Measurements from ENCODE around the gene ZCCHC8.

The ZCCHC8 gene

GRCh38 chr12:122500685-122501488 is at the start of gene ZCCHC8:
Gene ZCCHC8, minus strand, starts transcription at chr12:122500932. Its CDS starts 92 bp downstream, at chr12:122500840.
- peak within 1 kb of the TSS; percentile 87 for H3K4me3 ChIP-seq (ENCODE audit: low read length)
- TF ChIP-seq, protein P1, sequence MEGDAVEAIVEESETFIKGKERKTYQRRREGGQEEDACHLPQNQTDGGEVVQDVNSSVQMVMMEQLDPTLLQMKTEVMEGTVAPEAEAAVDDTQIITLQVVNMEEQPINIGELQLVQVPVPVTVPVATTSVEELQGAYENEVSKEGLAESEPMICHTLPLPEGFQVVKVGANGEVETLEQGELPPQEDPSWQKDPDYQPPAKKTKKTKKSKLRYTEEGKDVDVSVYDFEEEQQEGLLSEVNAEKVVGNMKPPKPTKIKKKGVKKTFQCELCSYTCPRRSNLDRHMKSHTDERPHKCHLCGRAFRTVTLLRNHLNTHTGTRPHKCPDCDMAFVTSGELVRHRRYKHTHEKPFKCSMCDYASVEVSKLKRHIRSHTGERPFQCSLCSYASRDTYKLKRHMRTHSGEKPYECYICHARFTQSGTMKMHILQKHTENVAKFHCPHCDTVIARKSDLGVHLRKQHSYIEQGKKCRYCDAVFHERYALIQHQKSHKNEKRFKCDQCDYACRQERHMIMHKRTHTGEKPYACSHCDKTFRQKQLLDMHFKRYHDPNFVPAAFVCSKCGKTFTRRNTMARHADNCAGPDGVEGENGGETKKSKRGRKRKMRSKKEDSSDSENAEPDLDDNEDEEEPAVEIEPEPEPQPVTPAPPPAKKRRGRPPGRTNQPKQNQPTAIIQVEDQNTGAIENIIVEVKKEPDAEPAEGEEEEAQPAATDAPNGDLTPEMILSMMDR (IDR thresholded peaks at IDR 0.05; ENCODE audit: low read depth, low read length), result peak; percentile 10; the same call in 1 of the 2 replicates
- TF ChIP-seq EZH2phosphoT487 (IDR thresholded peaks at IDR 0.05; ENCODE audit: low read depth), result no peak
- H3K4me1 ChIP-seq (ENCODE audit: low read length), result peaks cover 28% of the 10 kb centered on the region
- peak within 1 kb of the TSS; percentile 94 for H3K9ac ChIP-seq (ENCODE audit: low read length)
- peak within 1 kb of the TSS; percentile 62 for H2AFZ ChIP-seq (ENCODE audit: low read depth, low read length)
- peak within 1 kb of the TSS; percentile 90 for H3K27ac ChIP-seq (ENCODE audit: low read length)
- no peaks in the 10 kb centered on the region for H3K9me3 ChIP-seq (ENCODE audit: insufficient read depth, low read length)
- 0 out of 2 replicates have a peak, but pooled peaks cover 3% of the 10 kb centered on the region for H4K20me1 ChIP-seq (ENCODE audit: insufficient read depth, low read length)
- H3K27me3 ChIP-seq (ENCODE audit: low read depth, low read length), result no peaks in the 10 kb centered on the region
- H3K79me2 ChIP-seq (ENCODE audit: low read length), result peaks cover 42% of the 10 kb centered on the region
- H3K36me3 ChIP-seq (replicated peaks; ENCODE audit: low read depth, low read length), result peaks cover 31% of the 10 kb centered on the region
- H3K4me2 ChIP-seq (ENCODE audit: low read length), result peak within 1 kb of the TSS; percentile 65

DNA sequence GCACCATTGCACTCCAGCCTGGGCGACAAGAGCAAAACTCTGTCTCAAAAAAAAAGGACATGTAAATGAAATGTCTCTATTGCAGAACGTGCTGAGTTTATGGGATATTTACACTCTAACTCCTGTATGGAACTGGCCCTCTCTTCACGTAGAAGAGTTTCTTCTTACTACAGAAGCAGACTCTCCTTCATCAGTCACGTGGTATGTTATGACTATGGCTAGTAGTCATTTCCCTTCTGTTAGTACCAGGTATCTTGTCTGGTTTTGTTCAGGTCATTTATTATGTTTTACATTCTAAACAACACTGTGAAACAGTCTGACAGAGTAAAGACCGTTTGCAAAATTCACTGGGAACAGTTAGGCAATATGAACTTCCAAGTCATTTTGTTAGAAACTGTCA is 46.6 kb upstream of the ZCCHC8 start:
- Histone ChIP-seq H3K4me2 (ENCODE audit: low read length) (peak overlapping the region; percentile 8), H3K4me1 (ENCODE audit: low read length) (peaks cover 45% of the 10 kb centered on the region), H3K27me3 (ENCODE audit: low read depth, low read length) (no peaks in the 10 kb centered on the region), H3K36me3 (replicated peaks; ENCODE audit: low read depth, low read length) (peaks cover 45% of the 10 kb centered on the region), H3K9me3 (ENCODE audit: insufficient read depth, low read length) (no peaks in the 10 kb centered on the region), H2AFZ (ENCODE audit: low read depth, low read length) (no peak overlapping the region), H3K27ac (ENCODE audit: low read length) (no peak overlapping the region), H3K9ac (ENCODE audit: low read length) (no peak overlapping the region), H3K79me2 (ENCODE audit: low read length) (peaks cover 5% of the 10 kb centered on the region; the same call in 1 of the 2 replicates), H3K4me3 (ENCODE audit: low read length) (no peak overlapping the region), H4K20me1 (ENCODE audit: insufficient read depth, low read length) (no peaks in the 10 kb centered on the region)
- TF ChIP-seq, protein P1 (IDR thresholded peaks at IDR 0.05; ENCODE audit: low read depth, low read length), result no peak
- no peak for TF ChIP-seq EZH2phosphoT487 (IDR thresholded peaks at IDR 0.05; ENCODE audit: low read depth)

DNA sequence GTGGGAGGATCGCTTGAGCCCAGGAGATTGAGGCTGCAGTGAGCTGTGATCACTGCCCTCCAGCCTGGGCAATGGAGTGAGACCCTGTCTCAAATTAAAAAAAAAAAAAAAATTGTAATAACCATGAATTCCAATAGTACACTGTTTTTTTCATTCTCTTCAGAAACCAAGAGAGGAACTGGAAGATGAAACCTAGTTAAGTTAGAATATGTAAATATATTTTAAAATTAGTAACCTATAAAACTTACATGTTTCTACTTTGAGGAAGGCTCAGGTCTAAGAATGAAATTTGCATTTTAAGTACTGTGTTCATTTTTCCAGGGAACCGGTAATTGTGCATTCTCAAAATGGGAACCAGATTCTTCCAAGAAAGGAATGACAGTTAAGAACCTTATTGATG is 45.1 kb upstream of the ZCCHC8 start:
- Histone ChIP-seq H3K9ac (ENCODE audit: low read length) (peak overlapping the region; percentile 54; the same call in 1 of the 2 replicates), H3K4me3 (ENCODE audit: low read length) (peak overlapping the region; percentile 40), H3K4me1 (ENCODE audit: low read length) (peaks cover 45% of the 10 kb centered on the region), H3K79me2 (ENCODE audit: low read length) (peaks cover 5% of the 10 kb centered on the region), H4K20me1 (ENCODE audit: insufficient read depth, low read length) (no peaks in the 10 kb centered on the region), H3K36me3 (replicated peaks; ENCODE audit: low read depth, low read length) (peaks cover 36% of the 10 kb centered on the region), H3K27ac (ENCODE audit: low read length) (peak overlapping the region; percentile 95), H2AFZ (ENCODE audit: low read depth, low read length) (no peak overlapping the region), H3K4me2 (ENCODE audit: low read length) (peak overlapping the region; percentile 61), H3K9me3 (ENCODE audit: insufficient read depth, low read length) (no peaks in the 10 kb centered on the region), H3K27me3 (ENCODE audit: low read depth, low read length) (no peaks in the 10 kb centered on the region)
- no peak for TF ChIP-seq EZH2phosphoT487 (IDR thresholded peaks at IDR 0.05; ENCODE audit: low read depth)
- TF ChIP-seq, protein P1 (IDR thresholded peaks at IDR 0.05; ENCODE audit: low read depth, low read length), result no peak

GRCh38 chr12:122544537-122544936 is 43.8 kb upstream of the ZCCHC8 start:
- peaks cover 34% of the 10 kb centered on the region for H3K36me3 ChIP-seq (replicated peaks; ENCODE audit: low read depth, low read length)
- H3K4me2 ChIP-seq (ENCODE audit: low read length), result peak overlapping the region; percentile 66
- no peak for TF ChIP-seq EZH2phosphoT487 (IDR thresholded peaks at IDR 0.05; ENCODE audit: low read depth)
- TF ChIP-seq, protein P1 (IDR thresholded peaks at IDR 0.05; ENCODE audit: low read depth, low read length), result no peak
- H3K27ac ChIP-seq (ENCODE audit: low read length), result peak overlapping the region; percentile 95
- H3K9ac ChIP-seq (ENCODE audit: low read length), result peak overlapping the region; percentile 54
- H3K9me3 ChIP-seq (ENCODE audit: insufficient read depth, low read length), result no peaks in the 10 kb centered on the region
- H2AFZ ChIP-seq (ENCODE audit: low read depth, low read length), result no peak overlapping the region
- peaks cover 52% of the 10 kb centered on the region for H3K4me1 ChIP-seq (ENCODE audit: low read length)
- no peaks in the 10 kb centered on the region for H4K20me1 ChIP-seq (ENCODE audit: insufficient read depth, low read length)
- peaks cover 5% of the 10 kb centered on the region for H3K79me2 ChIP-seq (ENCODE audit: low read length)
- H3K27me3 ChIP-seq (ENCODE audit: low read depth, low read length), result no peaks in the 10 kb centered on the region
- H3K4me3 ChIP-seq (ENCODE audit: low read length), result peak overlapping the region; percentile 34

Data from OCI-LY3 (cell line).